GM13976 (cell line): ENCODE data around the gene PPP1R26.

Source experiments
- DNase-seq: peaks from one replicate; pipeline ENCODE4 v3.0.0; 2012; ENCODE audit warnings: low spot score
- CTCF ChIP-seq: IDR thresholded peaks from 2 replicates; pipeline ENCODE4 v1.5.1; 2012; ENCODE audit warnings: borderline replicate concordance, mild to moderate bottlenecking; ENCODE audit not compliant: insufficient read depth; ENCODE audit errors: extremely low read depth, missing control alignments, control extremely low read depth
- in situ Hi-C: fragments of 300-500 bp; cut with MboI; formaldehyde crosslinking; loops from one replicate; pipeline ENCODE4 v1.12.0; 2022; ENCODE audit warnings: low sequenced_read_pairs, mixed read lengths, inconsistent platforms; ENCODE audit not compliant: unreplicated experiment

Gene PPP1R26

GRCh38 chr9:135490980-135491464 lies 11.4 kb downstream of the PPP1R26 start:
- DNase-seq: no peak
- in situ Hi-C loops: no loop called here
- no peak for TF ChIP-seq CTCF

DNA sequence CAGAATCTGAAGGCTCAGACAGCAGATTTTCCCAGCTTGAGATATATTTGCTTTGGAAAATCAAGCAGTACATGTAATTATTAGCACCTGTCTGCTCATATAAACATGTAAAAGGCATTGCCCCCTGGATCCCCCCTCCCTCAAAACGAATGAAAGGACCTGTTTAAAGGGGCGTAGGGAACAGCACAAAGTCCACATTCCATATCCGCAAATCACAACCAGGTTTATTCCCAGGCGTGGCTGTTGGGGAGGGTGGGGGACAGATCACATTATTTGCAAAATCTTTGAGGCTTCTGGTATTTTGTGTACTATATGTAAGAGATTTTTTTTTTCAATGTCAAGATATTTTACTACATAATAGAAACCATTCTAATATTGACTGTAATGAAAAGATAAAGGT lies 12.2 kb downstream of the PPP1R26 start:
- TF ChIP-seq CTCF: no peak
- DNase-seq: no peak

GRCh38 chr9:135492886-135493669 lies 13.5 kb downstream of the PPP1R26 start:
- no peak for DNase-seq
- in situ Hi-C loops: no loop called here
- TF ChIP-seq CTCF: no peak

More for the DNA sequence above, 12.2 kb downstream of the PPP1R26 start:
- in situ Hi-C loops: no loop called here

GRCh38 chr9:135494791-135495559 lies 15.4 kb downstream of the PPP1R26 start:
- no peak for TF ChIP-seq CTCF
- in situ Hi-C loops: no loop called here
- no peak for DNase-seq

- no peak for TF ChIP-seq CTCF
- no peak for DNase-seq
- in situ Hi-C loops: no loop called here
Observed at GRCh38 chr9:135498381-135499126, 19.0 kb downstream of the PPP1R26 start.
